ENCODE results near the gene MND1. TPM values are rescaled to one million over a fixed set of nuclear protein-coding genes. Genes with fewer than 3 reads are reported as not detected.
"Not testable (repeated sequence)": the region's sequence is repeated elsewhere in the genome, so short reads cannot be mapped to it uniquely, and the experiment has no call there.

Gene MND1
- total RNA-seq, 1 experiment from 2014 or later: 33.6 TPM

DNA sequence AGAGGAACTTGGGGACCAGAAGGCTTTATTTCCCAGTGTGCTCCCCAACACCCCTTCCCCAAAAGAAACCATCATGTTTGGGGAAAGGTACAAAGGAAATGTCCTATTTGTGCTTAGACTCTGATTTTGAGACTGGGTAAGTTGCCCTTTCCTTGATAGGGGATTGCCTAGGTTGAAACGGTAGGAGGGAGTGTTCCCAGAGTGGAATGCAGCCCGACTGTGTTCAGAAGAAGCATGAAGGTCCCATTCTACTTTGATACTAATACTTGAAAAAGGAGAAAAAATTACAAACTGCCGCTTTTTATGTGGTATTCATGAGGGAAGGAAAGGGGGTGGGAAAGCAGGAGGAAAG is 89.2 kb downstream of the MND1 start:
- no peak for DNase-seq (ENCODE audit: extremely low read depth, low read depth)

DNA sequence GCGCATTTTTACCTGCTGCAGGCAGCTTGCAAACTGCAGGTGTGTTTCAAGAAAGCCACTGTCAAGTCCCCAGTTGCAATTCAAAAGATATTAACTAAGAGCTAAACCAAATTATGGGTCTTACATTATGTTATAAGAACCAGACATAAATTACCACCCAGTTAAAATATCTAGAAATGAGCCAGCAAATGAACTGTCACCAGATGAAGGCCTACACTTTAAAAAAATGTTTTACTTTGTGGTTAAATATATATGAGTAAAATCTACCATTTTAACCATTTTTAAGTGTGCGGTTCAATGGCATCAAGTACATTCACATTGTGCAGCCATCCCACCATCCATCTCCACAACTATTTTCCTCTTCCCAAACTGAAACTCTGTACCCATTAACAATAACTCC is 89.7 kb downstream of the MND1 start:
- no peak for DNase-seq (ENCODE audit: extremely low read depth, low read depth)

DNA sequence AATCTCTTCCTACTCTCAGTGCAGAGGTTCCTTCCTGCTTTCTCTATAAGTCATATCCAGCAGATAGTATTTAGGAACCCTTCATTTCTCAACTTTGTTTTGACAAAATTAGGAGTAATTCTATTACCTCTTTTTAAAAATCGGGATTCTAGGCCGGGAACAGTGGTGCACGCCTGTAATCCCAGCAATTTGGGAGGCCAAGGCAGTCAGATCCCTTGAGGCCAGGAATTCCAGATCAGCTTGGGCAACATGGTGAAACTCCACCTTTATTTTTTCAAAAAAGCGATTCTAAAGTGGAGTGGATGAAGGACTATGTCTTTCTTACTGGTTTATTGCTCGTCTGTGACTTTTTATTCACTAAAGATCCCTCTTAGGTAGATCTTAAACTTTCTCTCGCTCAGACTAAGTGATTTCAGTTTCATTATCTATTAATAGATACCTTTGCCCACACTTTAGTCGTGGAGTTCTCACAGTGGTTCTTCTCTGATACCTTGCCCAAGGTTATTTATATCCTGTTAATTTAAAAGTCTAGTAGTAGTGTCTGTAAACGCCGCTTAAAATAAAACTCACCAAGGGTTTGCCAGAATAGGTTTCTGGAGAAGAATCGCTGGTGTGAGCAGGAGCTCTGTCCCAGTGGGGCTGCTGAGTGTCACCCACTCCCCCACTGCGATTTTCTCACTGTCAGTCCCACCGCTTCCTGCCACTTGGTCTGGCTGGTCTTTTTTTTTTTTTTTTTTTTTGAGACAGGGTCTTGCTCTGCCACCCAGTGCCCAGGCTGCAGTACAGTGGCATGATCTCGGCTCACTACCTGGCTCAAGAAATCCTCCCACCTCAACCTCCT is 94.6 kb downstream of the MND1 start:
- DNase-seq (ENCODE audit: extremely low read depth, low read depth): no peak

DNA sequence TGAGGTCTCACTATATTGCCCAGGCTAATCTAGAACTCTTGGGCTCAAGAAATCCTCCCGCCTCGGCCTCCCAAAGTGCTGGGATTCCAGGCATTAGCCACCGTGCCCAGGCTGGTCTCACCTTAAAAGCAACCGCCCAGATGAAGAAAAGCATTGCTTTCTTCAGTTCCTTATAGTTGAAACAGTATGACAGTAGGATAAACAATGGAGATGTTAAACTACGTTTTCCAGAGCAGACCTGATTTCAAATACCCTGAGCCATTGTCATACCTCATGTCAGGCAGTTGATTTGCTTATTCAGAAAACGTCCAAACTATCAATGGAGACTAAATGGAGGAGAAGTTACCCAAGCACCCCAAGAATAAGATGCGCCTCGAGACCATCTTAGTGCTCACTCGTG is 95.3 kb downstream of the MND1 start:
- no peak for DNase-seq (ENCODE audit: extremely low read depth, low read depth)

DNA sequence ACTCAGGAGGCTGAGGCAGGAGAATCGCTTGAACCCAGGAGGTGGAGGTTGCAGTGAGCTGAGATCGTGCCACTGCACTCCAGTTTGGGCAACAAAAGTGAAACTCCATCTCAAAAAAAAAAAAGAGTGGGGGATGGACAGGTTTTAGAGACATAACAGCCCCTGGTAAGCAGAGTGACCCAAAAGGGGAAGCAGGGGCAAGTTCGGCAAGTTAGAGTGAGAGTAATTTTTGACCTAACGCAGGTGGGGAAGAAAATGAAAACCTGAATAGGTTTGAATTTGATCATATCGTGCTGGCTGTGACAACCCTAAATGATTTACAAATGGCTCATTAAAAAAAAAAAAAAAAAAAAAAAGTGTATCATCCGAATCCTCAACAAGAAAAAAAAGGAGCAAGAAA is 96.0 kb downstream of the MND1 start:
- DNase-seq (ENCODE audit: extremely low read depth, low read depth): no peak

DNA sequence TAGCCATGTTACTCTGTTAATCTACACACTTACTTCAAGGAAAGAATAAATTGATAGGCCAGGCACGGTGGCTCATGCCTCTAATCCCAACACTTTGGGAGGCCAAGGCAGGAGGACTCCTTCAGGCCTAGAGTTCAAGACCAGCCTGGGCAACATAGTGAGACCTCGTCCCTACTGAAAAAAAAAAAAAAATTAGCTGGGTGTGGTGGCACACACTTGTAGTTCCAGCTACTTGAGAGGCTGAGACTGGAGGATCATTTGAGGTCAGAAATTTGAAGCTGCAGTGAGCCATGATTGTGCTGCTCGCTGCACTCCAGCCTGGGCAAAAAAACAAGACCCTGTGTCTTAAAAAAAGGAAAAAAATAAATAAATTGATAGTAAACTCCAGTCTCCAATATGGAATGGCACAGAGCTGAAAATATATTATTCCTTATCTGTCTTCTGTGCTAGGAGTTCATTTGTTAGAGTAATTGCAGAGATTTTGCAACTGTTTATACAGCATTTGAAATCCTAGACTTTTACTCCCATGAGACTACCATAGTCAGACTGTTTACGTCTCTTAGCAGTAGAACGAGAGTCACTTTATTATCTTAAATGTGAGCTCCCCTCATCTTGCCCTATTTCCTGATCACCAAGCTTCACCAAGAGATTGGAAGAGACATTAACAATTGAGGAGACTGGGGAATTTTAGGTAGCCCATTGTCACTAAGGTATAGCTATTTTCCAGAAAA is 102.9 kb downstream of the MND1 start:
- DNase-seq (ENCODE audit: extremely low read depth, low read depth): no peak

DNA sequence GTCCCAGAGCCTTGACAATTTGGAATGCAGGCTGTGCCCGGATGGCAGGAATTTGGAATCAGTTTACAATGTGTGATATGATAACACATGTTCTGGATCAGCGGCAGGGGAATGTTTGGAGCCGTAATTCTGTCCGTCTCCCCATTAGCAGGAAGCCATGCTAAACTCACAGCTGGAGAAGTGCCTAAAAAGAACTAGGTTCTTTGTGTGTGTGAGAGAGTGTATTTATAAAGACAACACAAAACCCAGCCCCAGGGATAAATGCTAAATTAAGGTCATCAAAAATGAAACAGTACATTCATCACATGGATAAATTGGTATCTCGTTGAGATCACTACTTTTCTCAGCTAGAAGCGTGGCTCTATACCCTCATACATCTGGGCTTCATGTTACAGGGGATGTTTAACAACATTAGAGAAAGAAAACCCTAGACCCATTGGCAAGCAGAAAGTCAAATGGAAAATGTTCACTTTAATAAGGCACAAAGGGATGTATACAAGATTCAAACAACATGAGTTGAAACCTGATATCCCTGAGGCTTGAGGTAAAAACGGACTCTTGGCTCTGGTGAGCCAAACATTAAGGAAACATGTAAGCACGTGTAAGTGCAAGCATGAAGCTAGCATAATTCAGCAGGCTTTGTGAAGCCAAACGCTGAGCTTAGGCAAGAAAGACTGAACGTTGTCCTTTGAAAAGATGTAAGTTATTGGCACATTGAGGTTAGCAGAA is 103.7 kb downstream of the MND1 start:
- no peak for DNase-seq (ENCODE audit: extremely low read depth, low read depth)

DNA sequence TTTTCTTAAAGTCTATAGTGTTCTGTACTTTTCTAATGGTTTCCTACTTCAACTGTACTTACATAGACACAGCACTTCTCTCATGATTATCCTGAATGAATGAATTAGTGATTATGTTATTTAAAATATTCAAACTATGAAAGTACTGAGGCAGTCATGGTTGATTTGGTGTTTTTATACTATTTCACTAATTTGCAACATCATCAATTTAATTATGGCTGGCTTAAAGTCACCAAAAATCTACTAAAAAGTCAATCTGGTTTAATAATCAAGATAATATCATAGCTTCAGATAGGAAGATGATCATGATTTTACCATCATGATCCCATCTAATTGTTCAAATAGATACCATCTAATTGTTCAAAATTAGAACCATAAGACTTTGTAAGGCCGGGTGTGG is 104.8 kb downstream of the MND1 start:
- DNase-seq (ENCODE audit: extremely low read depth, low read depth): no peak

DNA sequence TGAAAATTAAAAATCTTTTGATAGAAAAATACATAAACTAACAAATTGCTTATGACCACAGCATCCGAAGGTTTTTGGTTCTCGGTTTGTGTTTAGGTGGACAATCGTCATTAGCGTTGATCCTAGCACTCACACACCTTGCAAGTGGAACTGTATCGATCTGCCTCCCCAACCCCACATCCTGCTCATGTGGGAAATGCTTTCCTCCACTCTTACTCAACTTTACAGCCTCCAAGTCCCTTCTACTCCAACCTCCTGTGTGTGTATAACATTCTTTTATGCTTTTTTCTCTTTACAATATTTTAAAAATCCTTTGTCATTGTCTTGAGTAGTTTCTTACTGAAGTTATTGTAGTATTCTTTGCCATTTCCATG is 106.0 kb downstream of the MND1 start:
- DNase-seq (ENCODE audit: extremely low read depth, low read depth): no peak

DNA sequence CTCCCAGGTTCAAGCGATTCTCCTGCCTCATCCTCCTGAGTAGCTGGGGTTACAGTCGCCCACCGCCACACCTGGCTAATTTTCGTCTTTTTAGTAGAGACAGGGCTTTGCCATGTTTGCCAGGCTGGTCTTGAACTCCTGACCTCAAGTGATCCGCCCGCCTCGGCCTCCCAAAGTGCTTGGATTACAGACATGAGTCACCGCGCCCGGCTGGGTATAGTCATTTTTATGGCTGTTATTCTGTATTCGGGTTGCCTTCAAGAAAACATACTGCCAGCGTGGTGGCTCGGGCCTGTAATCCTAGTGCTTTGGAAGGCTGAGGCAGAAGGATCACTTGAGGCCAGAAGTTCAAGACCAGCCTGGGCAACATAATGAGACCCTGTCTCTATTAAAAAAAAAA is 106.7 kb downstream of the MND1 start:
- not testable (repeated sequence) for DNase-seq (ENCODE audit: extremely low read depth, low read depth)

DNA sequence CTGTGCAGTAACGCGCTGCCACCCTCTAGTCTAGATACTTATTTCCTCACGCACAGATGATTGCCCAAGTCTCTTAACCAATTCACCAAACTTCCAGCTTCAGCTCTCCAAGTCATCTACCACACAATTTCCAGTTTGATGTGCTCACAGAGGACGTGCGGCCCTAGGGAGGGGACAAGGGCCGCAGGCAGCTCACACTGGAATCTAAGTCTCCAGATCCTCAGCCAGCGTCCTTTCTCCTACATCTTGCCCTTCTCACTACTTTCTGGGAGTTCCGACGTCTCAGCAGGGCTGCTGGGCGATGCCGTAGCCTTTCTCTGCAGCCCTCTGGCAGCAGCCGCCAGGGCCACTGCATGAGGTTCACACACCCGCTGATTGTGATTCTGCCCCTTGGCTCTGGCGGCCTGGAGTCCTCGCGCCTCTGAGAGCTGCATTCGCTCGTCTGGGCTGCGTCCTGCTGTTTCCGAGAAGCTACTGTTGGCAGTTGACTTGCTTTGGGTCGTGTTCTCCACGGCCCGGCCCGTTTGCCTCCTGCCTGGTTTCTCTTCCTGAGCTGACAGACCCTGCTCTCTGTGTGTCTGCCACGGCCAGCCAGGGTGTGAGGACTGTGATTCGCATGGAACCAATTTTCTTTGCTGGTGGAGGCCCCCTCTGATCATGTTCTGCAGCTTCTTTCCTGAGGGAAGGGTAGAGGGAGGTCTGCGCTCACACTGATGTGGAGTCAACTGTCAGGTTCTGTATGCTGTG is 107.6 kb downstream of the MND1 start:
- DNase-seq (ENCODE audit: extremely low read depth, low read depth): no peak

DNA sequence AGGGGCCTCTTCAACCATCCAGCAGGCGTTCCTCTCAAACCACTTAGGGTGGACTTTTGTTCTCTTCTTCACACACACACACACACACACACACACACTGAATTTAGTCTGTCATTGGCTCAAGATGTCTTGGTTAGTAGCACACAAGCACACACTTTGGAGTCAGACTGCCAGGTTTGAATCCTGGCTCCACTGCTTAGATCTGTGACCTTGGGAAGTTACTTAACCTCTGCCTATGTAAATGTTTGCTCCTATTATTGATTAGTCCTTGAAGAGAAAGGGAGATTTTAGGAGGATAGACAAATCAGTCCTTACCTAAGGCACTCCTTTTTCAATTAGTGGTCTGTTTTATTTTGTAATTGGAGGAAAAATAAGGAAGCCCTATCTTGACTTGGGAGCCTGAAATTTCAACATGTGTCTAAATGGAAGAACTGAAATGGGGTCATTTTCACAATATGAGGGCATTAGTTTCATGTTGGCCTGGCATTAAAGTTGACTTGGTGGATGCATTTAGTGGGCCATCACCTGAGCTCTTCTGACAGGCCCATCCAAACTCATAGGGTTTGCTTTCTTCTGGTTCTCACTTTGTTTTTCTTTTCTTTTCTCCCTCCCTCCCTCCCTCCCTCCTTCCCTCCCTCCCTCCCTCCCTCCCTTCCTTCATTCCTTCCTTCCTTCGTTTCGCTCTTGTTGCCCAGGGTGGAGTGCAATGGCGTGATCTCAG is 108.3 kb downstream of the MND1 start:
- no peak for DNase-seq (ENCODE audit: extremely low read depth, low read depth)

DNA sequence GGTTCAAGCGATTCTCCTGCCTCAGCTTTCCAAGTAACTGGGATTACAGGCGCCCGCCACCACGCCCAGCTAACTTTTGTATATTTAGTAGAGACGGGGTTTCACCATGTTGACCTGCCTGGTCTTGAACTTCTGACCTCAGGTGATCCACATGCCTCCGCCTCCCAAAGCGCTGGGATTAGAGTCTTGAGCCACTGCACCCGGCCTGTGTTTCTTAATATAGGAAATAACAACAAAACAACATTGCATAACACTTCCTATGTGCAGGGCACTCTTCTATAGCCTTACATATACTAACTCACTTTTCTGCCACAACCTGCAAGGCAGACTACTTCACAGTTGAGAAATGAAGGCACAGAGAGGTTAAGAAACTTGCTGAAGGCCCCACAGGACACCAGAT is 108.9 kb downstream of the MND1 start:
- DNase-seq (ENCODE audit: extremely low read depth, low read depth): no peak

DNA sequence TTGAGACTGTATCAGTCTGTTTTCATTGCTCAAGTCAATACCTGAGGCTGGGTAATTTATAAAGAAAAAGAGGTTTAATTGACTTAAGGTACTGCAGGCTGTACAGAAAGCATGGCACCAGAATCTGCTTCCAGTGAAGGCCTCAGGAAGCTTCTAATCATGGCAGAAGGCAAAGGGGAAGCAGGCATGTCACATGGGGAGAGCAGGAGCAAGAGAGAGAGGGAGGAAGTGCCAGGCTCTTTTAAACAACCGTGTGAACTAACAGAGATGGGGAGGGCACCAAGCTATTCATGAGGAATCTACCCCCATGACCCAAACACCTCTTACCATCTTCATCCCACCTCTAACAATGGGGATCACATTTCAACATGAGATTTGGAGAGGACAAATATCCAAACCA is 114.5 kb downstream of the MND1 start:
- DNase-seq (ENCODE audit: extremely low read depth, low read depth): no peak

DNA sequence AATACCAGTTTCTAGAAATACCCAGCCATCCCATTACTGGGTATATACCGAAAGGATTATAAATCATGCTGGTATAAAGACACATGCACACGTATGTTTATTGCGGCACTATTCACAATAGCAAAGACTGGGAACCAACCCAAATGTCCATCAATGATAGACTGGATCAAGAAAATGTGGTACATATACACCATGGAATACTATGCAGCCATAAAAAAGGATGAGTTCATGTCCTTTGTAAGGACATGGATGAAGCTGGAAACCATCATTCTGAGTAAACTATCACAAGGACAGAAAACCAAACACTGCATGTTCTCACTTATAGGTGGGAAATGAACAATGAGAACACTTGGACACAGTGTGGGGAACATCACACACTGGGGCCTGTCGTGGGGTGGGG is 117.1 kb downstream of the MND1 start:
- DNase-seq (ENCODE audit: extremely low read depth, low read depth): not testable (repeated sequence)

DNA sequence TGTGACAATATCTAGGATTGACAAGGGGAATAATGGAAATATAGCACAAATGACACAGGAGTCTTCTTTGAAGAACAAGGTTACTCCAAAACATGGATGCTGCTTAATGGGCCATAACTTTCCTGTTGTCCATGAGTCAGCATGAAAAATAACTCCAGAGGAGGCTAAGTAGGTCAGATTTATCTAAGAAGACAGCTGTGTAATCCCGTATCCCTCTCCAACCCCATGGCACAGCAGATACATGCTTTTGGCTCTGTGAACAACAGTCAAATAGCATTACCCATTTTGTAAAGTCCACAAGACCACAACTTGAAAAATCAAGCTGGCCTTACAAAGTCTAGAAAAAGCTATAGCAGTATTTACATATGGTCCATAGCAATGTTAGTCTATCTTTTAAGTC is 119.6 kb downstream of the MND1 start:
- no peak for DNase-seq (ENCODE audit: extremely low read depth, low read depth)
